Limb (tissue), 2 donors: ENCODE results near the gene ADGRD1.

ENCODE experiments used
- DNase-seq, 2 donors: peaks; one replicate each; pipeline ENCODE4 v3.0.0-alpha.2; 2016; ENCODE audit errors: extremely low spot score in 2 of 2

The ADGRD1 gene

DNA sequence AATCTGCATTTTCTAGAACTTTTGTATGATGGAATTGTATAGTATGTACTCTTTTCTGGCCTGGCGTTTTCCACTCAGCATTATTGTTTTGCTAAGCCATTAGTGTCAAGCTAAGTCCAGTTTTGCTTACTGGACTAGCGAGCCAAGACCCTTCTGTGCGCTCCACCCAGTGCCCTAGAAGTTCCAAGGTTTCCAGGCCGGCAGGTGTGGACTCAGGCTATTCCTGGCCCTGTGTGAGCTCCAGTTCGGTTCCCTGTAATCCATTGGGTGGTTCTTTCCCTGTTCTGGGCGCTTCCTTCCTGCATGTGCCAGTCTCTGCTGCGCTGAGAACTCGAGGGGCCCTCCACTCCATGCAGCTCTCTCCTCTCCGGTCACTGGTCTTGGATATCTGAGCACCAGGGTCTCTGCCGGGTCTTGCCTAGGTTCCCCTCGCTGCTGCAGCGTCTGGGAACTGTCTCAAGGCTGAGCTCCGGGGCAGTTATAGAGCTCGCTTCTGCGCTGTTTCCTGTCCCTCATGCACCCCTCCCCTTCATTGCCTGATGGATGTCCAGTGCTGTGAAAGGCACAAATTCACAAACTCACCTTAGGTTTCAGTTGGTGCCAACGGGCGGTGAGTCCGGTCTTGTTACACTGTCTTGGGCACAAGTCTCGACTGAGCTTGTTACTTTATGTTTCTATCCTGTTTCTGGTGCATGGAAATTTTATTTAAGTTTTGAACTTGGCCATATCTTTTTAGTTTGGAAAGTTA is 100.8 kb downstream of the ADGRD1 start:
- DNase-seq: peak in 1 of 2 donors; percentile 14

- peak in 1 of 2 donors; percentile 2 for DNase-seq
These were observed 101.4 kb downstream of the ADGRD1 start for GRCh38 chr12:131055093-131055465.

DNA sequence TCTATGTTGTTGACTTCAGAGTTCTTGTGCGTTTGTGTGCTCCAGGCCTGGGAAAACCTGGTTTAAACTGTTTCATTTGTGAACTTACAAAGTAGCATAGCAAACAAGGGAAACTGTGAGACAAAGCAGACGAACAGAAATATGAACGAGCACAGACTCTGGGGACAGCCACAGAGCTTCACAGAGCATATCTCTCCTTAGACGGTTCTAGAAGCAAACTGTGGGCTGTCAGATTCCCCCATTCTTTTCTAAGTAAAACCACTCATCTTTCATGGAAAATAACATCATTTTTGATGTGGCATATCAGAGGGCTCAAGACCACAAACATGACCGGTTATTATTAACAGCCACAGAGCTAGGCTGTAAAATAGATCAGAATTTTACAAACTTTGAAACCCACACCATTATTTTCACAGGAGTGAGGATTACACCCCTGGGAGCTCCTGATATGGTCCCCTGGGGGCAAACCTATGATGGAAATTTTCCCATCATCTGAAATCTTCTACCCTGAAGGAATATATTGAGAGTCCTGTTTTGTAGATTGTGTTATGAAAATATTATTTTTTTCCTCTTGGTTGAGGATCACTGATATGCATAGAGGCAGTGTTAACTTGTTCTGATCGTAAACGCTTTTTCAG is 102.0 kb downstream of the ADGRD1 start:
- peak in 1 of 2 donors; percentile 11 for DNase-seq

DNA sequence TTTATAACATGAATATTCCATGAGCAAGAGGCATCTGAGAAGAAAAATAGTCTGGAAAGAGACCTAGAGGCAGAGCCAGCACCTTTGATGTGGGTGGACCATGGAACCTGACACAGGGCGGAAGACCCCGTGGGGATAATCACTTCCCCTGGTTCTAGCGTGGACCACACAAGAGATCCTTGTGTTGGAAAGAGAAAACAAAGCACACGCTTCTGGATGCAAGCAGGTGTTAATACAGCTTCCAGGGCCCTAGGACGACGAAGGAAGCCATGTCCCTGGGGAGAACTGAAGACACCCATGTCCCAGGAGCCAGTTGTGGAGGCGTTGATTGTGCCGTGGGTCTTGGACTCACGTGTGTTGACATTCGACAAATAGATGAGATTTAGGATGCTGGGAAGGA is 102.9 kb downstream of the ADGRD1 start:
- DNase-seq: peak in 1 of 2 donors; percentile 31

DNA sequence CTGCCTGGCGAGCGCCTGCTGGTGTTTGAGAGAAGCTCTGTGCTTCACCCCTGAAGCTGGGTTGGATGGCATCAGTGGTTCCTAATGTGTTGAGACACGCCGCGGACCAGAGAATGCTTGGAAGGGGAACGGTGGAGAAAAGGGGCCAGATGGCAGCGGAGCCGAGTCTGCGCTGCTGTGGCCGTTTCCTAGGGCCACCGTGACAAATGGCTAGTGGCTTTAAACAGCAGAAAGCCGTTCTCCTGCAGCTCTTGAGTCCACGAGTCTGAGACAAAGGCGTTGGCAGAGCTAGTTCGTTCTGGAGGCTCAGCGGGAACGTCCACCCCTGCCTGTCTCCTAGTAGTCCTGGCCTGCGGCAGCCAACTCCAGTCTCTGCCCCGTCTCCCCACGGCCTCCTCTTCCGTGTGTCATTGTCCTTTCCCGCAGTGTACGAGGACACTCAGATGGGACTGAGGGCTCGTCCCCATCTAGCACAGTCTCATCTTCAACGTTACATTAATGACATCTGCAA is 103.6 kb downstream of the ADGRD1 start:
- peak in 1 of 2 donors; percentile 23 for DNase-seq

DNA sequence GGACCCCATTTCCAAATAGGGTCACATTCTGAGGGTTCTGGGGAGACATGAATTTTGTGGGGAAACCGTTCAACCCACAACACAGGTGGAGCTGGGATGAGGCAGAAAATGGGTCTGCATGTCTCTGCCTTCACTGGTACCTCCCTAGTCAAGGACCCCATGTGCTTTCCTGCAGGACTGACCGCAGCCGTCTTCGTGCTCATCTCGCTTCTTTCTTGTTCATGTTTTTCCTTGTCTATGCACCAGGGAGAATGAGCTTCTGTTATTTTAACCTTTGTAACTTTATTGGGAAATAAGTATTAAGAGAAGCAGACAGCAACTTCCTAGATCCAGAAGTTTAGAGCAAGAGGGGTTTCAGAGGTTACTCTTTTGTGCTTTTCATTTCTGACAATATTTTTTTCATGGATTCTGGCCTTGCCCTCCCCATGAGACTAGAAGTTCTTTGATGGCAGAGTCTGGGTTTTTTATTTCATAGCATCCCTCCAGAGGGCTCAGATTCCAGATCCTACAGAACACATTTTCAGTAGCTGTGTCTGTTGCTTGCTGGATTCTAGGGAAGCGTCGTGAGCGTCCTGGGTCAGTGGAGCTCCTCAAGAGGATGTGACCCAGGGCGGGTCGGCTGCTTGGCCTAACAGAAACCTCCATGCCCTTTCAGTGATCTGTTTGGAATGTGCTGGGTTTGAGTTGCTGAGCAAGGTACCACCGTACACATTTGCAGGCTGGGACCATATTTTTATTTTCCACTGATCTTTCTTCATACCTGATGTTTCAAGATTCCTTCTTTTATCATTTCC is 104.2 kb downstream of the ADGRD1 start:
- peak in 1 of 2 donors; percentile 20 for DNase-seq

- peak in 1 of 2 donors; percentile 5 for DNase-seq
These were observed 105.0 kb downstream of the ADGRD1 start for GRCh38 chr12:131058700-131059099.

DNA sequence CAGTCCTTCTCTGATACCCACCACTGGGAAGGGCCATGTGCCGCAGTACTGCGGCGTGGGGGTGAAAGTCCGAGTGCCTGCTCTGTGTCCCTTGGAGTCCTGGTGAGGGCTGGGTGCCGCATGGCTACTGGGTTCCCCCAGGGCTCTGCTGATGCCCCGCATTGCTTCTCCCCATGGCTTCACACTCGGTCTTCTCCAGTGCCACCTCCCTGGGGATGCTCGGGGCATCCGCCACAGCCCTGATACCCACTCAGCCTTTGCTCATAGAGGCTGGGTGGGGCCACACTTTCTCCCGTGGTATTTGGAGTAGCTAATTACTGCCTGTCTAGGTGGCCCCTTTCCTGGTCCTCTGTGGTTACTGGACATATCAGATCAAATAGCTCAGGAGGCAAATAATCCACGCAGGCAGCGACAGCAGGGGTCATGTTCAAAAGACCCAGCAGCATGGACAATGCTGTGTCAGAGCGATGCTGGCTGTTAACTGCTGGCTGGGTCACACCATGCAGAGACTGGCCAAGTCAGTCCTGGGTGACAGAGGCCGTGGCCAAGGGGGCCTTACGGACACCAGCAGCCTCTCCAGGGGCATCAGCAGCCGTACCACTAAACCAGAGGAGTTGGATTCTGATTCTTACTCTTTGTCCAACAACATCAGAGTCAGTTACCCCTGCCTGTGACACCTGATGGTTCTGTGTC is 106.5 kb downstream of the ADGRD1 start:
- DNase-seq: peak in 1 of 2 donors; percentile 12

DNA sequence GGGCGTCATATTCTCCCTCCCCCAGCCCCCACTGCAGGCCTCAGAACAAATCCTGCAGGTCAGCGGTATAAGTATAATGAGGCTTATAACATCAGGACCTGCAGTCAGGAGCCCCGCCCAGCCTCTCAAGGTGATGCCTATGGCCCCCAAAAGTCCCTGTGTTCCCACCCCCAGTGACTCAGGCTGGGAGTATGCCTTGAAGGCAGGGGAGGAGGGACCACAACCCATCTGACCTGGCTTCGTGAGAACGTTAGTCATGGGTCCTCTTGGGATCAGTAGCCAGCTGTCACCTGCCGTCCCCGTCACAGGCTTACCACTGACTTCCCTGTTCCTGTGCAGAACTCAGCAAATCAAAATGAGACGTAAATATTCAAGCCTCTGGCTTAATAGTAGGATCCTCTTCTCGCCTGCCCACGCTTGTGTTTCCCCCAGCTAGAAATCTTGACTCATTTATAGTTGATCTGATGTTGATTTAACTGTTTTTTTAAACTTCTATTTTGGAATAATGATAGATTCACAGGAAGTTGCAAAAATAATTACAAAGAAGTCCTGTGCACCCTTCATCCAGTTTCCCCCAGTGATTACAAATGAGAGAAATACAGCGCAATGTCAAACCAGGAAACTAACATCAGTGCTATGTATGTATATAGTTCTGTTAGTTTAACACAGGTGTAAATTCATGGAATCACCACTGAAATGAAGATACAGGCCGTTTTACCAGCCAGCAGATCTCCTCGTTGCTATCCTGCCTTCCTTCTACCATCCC is 107.5 kb downstream of the ADGRD1 start:
- DNase-seq: peak in 1 of 2 donors; percentile 17

DNA sequence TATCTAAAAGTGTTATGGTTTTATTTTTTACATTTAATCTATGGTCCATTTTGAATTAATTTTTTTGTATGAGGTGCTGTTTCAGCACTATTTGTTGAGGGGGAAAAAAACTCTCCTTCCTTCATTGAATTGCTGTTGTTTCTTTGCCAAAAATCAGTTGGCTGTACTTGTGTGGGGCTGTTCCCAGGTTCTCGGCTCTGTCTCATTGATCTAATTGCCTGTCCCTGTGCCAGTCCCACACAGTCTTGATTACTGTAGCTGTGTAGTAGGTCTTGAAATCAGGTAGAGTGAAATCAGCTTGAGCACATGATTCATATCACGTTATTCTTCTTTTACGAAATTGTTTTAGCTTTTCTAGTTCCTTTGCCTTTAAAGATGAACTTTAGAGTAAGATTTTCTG is 109.7 kb downstream of the ADGRD1 start:
- DNase-seq: no peak

GRCh38 chr12:131063960-131064359 is 110.3 kb downstream of the ADGRD1 start:
- no peak for DNase-seq

DNA sequence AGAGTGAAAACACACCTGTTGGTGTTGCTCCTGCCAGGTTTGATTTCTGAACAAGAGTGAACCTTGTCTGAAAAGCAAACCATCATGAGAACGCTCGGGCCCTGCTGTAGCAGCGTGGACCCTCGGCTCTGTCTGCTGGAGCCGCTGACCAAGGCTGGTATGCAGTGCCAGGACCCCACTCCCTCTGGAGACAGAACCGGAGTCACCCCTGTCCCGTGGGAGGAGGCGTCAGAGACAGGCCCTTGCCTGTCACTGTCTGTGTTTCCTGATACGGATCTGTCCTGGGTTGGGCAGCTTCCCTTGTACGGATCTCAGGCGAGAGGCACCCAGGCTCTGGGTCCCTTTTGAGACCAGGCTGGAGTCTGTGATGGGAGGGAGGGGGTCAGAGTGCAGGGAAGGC is 111.6 kb downstream of the ADGRD1 start:
- DNase-seq: no peak

GRCh38 chr12:131065801-131066200 is 112.1 kb downstream of the ADGRD1 start:
- peak in 1 of 2 donors; percentile 12 for DNase-seq

DNA sequence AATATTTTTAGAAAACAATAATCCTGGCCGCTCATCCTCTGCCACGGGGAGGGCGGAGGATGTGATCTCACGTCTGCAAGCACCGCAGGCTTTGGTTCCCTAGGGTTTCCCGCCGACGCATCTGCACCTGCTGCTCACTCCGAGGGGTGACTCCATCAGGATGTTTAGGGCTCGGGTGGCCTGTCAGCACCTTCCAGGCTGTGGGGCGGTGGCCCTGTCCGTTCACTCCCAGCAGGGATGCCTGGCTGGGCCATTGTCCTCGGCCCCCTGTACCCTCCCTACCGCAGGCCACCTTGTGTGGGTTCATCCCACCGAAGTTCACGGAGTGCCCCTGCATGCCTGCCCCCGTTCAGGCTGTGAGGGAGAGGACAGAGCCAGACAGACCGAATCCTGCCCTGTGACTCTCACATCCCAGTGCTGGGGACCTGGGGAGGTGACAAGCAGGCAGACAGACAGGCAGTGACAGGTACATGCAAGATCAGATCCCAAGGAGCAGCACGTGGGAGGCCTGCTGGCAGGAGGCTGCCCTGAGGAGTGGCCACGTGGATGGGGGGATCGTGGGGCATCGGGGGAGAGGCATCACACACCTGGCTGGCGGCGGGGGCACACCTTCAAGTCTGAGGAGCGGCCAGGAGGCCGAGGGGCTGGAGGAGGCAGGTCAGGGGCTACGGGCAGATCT is 112.6 kb downstream of the ADGRD1 start:
- DNase-seq: peak in 1 of 2 donors; percentile 22

DNA sequence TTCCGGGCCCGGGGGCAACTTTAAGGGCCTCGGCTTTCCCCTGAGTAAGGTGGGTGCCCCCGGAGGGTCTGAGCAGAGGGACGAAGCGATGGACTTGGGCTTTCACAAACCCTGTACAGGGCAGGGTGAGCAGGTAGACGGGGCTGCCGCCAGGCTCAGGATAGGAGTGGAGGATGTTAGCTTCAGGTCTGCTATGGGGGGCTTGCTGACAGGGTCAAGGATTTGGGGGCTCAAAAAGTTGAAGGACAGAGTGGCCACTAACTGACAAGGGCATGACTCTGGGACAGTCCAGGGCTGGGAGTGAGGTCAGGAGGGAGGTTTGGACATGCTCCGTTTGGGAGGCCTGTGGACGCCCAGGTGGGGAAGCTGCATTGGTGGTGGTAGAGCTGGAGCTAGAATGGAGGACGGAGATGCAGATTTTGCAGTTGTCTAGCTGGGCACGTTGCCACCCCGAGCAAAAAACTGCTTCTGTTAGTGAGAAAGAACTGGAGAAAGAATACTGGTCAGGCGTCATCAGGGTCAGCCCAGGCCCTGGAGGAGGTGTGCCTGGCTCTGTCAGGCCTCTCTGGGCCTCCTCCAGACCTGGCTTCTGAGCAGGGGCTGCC is 113.3 kb downstream of the ADGRD1 start:
- DNase-seq: peak in 1 of 2 donors; percentile 9

GRCh38 chr12:131067981-131068851 is 114.5 kb downstream of the ADGRD1 start:
- peak; percentile 27 to 38 for DNase-seq

GRCh38 chr12:131068926-131069720 is 115.4 kb downstream of the ADGRD1 start:
- peak in 1 of 2 donors; percentile 30 for DNase-seq

- DNase-seq: peak in 1 of 2 donors; percentile 22
These were observed 116.4 kb downstream of the ADGRD1 start for GRCh38 chr12:131070136-131070535.
